ACC112 (cell line): Measurements from ENCODE around the gene ZNF205.

ENCODE experiments used
- H2AFZ ChIP-seq: fragments of 200-600 bp; sonication (generic); one replicate; pipeline ENCODE4 v1.6.0; 2017; ENCODE audit warnings: antibody characterized with exemption, low read length; ENCODE audit not compliant: unreplicated experiment
- H3K27ac ChIP-seq: fragments of 200-600 bp; sonication (generic); 2 replicates; pipeline ENCODE4 v1.5.1; 2014; ENCODE audit warnings: low read depth, mild to moderate bottlenecking, antibody characterized with exemption, low read length, moderate library complexity
- H3K27me3 ChIP-seq: fragments of 200-600 bp; sonication (generic); 2 replicates; pipeline ENCODE4 v1.6.1; 2014; ENCODE audit warnings: mild to moderate bottlenecking, antibody characterized with exemption, low read length, moderate library complexity, mixed read lengths; ENCODE audit not compliant: insufficient read depth
- H3K36me3 ChIP-seq: fragments of 200-600 bp; sonication (generic); 2 replicates; pipeline ENCODE4 v1.6.1; 2016; ENCODE audit warnings: mild to moderate bottlenecking, antibody characterized with exemption, low read length, moderate library complexity, mixed read lengths; ENCODE audit not compliant: insufficient read depth
- H3K4me1 ChIP-seq: fragments of 200-600 bp; sonication (generic); one replicate; pipeline ENCODE4 v1.6.1; 2016; ENCODE audit warnings: low read length, mixed read lengths; ENCODE audit not compliant: insufficient read depth, unreplicated experiment, control insufficient read depth
- H3K4me3 ChIP-seq: fragments of 200-600 bp; sonication (generic); 2 replicates; pipeline ENCODE4 v1.5.1; 2014; ENCODE audit warnings: mild to moderate bottlenecking, low read depth, low read length
- H3K79me2 ChIP-seq: fragments of 200-600 bp; sonication (generic); one replicate; pipeline ENCODE4 v1.6.0; 2016; ENCODE audit warnings: low read length; ENCODE audit not compliant: control insufficient read depth, unreplicated experiment, insufficient read depth

ZNF205 gene

DNA sequence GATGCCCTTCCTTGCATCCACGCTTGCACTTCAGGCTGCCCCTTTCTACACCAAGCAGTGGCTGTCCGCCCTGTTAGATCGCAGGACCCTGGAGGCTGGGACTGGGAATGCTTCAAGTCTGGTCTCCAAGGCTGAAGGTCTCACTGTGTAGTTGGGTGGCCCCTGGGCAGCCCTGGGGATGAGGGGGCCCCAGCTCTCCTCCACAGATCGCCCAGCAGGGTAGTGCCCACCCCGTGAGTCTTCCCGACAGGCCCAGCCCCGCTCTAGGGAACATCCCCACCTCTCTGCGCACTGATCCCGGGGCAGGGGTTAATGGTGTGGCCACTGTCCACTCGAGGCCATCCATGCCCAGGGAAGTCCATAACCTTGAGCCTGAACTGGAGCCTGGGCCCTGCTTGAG lies 32.8 kb downstream of the ZNF205 start:
- Histone ChIP-seq H3K4me3 (no peak overlapping the region), H3K27me3 (no peaks in the 10 kb centered on the region), H3K36me3 (no peaks in the 10 kb centered on the region), H3K4me1 (peaks cover 4% of the 10 kb centered on the region), H3K79me2 (no peaks in the 10 kb centered on the region), H3K27ac (no peak overlapping the region), H2AFZ (no peak overlapping the region)

DNA sequence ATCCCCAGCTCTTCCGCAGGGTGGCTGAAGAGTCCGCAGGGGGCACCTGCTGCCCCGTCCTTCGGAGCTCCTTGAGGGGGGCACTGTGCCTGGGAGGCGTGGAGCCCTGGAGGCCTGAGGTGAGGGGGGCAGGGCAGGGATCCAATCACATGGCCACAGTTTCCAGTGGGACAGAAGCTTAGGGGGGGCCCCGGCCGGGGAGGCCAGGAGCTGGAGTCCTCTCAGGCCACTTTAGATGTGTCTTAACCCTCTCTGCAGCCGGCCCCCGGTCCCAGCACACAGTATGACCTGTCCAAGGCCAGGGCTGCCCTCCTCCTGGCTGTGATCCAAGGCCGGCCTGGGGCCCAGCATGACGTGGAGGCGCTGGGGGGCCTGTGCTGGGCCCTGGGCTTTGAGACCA lies 33.3 kb downstream of the ZNF205 start:
- no peaks in the 10 kb centered on the region for H3K27me3 ChIP-seq
- H3K27ac ChIP-seq, result no peak overlapping the region
- no peak overlapping the region for H2AFZ ChIP-seq
- no peak overlapping the region for H3K4me3 ChIP-seq
- peaks cover 4% of the 10 kb centered on the region for H3K4me1 ChIP-seq
- no peaks in the 10 kb centered on the region for H3K79me2 ChIP-seq
- H3K36me3 ChIP-seq, result no peaks in the 10 kb centered on the region

DNA sequence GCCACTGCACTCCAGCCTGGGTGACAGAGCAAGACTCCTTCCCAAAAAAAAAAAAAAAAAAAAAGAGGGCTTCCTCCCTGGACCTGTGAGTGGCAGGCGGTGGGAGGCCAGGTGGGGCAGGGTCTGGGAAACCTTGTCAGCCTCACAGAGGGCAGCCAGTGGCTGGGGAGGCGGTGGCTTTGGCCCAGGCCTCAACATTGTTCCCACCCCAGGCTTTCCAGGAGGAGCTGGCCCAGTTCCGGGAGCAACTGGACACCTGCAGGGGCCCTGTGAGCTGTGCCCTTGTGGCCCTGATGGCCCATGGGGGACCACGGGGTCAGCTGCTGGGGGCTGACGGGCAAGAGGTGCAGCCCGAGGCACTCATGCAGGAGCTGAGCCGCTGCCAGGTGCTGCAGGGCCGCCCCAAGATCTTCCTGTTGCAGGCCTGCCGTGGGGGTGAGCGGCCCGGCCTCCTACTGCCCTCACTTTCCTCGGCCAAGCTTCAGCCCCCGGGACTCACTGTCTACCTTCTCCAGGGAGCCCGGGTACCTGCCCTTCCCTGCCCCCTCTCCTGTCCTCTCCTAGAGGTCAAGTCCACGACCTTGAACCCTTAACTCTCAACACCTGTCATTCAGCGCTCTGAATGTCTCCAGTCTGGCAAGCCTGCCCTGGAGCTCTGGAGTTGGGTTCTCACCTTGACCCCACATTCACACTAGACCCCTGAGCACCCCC lies 34.8 kb downstream of the ZNF205 start:
- H3K27ac ChIP-seq, result no peak overlapping the region
- H3K4me3 ChIP-seq, result no peak overlapping the region
- peaks cover 4% of the 10 kb centered on the region for H3K4me1 ChIP-seq
- H3K79me2 ChIP-seq, result no peaks in the 10 kb centered on the region
- no peaks in the 10 kb centered on the region for H3K36me3 ChIP-seq
- no peaks in the 10 kb centered on the region for H3K27me3 ChIP-seq
- H2AFZ ChIP-seq, result no peak overlapping the region

DNA sequence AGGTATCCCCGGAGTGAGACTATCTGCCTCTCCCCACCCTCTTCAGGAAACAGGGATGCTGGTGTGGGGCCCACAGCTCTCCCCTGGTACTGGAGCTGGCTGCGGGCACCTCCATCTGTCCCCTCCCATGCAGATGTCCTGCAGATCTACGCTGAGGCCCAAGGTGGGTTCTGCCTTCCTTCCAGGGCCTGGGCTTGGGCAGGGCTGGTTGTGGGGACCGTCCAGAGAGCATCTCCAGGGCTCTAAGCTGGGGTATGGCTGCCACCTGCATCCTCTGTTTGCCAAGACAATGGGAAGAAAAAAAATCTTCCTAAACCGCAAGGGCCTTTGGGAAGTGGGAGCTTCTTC lies 35.3 kb downstream of the ZNF205 start:
- Histone ChIP-seq H3K4me3 (no peak overlapping the region), H3K27ac (no peak overlapping the region), H3K27me3 (no peaks in the 10 kb centered on the region), H2AFZ (no peak overlapping the region), H3K79me2 (no peaks in the 10 kb centered on the region), H3K36me3 (no peaks in the 10 kb centered on the region), H3K4me1 (peaks cover 4% of the 10 kb centered on the region)

DNA sequence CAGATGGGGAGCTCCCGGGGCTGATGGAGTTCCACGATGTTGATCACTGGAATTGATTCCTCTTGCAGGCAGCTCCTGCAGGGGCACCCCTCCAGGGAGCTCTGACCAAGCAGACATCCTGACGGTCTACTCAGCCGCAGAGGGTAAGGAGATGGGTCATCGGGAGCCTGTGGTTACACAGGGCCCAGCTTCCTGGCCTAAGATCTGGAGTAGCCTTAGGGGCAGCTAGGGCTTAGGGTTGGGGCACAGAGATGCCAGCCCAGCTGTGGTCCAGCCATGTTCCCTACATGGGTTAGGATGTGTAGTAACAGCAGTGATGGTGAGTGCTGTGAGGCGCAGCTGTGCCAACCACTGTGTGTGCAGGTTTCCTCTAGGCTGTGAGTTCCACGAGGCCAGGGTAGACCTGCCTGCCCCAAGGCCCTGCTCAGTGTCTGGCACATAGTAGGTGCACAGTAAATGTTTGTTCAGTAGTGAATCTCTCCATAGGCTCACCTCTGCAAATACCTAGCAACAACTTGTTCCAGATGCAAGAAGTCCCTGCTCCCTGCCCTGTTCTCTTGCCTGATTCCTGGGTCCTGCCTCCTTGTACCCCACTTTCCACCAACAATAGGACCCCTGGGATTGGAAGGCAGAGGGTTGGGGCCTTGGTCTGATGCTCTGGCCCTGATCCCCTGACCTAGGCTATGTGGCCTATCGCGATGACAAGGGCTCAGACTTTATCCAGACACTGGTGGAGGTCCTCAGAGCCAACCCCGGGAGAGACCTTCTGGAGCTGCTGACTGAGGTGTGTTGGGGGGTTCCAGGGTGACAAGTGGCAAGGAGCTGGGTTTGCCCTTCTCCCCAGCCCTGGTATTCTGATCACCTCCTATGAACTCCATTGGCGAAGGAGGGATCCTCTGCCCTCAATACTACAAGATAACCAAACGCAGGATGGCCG lies 36.1 kb downstream of the ZNF205 start:
- Histone ChIP-seq H3K4me1 (peaks cover 4% of the 10 kb centered on the region), H3K27me3 (no peaks in the 10 kb centered on the region), H3K27ac (no peak overlapping the region), H3K79me2 (no peaks in the 10 kb centered on the region), H3K4me3 (no peak overlapping the region), H2AFZ (no peak overlapping the region), H3K36me3 (no peaks in the 10 kb centered on the region)

DNA sequence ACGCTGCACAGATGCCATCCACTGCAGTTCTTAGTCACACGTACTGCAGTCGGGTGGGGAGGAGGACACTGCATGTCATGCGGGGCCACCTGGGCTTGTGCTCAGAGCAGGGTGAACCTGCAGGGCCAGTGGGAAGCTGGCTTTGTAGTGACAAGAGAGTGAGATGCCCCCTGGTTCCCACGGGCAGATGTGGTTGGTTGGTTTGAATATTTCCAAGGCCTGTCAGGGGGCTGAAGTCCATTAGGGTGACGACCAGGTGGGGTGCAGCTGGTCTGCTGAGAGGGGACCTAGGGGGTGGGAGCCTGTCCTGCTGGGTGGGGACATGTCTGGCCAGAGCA lies 36.8 kb downstream of the ZNF205 start:
- H3K4me3 ChIP-seq, result peak overlapping the region; percentile 89; the same call in 1 of the 2 replicates
- H3K36me3 ChIP-seq, result no peaks in the 10 kb centered on the region
- no peak overlapping the region for H3K27ac ChIP-seq
- H2AFZ ChIP-seq, result no peak overlapping the region
- no peaks in the 10 kb centered on the region for H3K27me3 ChIP-seq
- no peaks in the 10 kb centered on the region for H3K79me2 ChIP-seq
- peaks cover 4% of the 10 kb centered on the region for H3K4me1 ChIP-seq

DNA sequence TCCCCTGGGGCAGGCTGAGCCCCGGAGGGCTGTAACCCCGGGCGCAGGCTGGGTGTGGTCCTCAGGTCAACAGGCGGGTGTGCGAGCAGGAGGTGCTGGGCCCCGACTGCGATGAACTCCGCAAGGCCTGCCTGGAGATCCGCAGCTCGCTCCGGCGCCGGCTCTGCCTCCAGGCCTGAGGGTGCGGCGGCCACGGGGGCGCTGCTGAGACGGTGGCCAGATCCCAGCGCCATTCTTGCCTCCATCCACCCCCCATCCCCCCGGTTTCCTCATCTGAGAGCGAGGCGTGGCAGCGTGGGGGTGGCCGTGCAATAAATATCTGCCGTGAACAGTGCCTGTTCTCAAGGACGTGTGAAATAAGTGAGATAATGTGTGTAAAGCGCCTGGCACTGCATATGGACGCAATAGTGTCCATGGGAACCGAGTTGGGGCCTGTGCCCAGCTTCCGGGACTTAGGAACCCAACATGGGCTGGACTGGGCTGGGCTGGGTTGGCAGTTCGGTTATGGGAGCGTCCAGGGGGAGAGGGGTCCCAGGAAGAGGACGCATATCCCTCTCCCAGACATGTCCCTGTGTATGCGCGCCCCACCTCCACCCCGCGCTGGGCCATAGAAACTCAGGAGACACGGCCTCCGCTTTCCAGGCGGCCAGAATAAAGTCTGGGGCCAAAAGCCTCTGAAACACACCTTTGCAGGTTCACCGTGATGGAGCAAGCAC lies 37.4 kb downstream of the ZNF205 start:
- Histone ChIP-seq H3K79me2 (no peaks in the 10 kb centered on the region), H3K36me3 (no peaks in the 10 kb centered on the region), H2AFZ (peak overlapping the region; percentile 62), H3K27me3 (no peaks in the 10 kb centered on the region), H3K4me1 (peaks cover 4% of the 10 kb centered on the region), H3K4me3 (peak overlapping the region; percentile 89), H3K27ac (0 out of 2 replicates have a peak overlapping the region, but pooled peaks have one; percentile 13)

DNA sequence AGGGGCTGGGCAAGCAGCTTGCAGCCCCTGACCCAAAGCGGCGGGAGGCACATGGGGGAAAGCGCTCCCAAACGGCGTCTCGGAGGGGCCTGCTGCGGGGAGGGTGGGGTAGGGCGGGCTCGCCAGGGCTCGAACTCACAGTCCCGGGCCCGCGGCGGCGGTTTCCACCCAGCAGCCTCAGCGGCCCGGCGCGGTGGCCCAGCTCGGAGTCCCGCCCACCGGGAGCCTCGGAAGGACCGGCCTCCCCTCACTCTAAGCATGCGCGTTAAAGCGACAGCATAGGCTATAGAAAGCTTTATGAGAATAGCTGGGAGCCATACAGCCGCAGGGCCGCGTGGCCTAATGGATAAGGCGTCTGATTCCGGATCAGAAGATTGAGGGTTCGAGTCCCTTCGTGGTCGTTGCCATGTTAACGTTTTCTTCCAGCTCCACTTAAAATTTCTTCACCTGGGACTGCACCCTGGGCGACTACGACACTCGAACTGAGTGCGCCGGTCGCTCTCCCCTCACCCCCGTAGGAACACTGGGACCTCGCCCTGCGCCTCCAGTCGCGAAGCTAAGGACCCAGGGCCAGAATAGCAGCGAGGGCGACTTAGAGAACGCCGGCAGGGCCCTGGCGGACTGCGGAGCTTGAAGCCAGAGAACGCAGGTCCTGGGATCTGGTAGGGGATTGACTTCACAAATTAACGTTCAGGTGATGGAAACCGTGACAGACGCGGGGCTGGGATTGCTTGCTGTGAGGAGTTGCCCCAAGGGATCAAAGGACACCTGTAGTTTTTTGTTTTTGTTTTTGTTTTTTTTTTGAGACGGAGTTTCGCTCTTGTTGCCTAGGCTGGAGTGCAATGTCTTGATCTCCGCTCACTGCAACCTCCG lies 38.2 kb downstream of the ZNF205 start:
- H2AFZ ChIP-seq, result peak overlapping the region; percentile 62
- peaks cover 4% of the 10 kb centered on the region for H3K4me1 ChIP-seq
- H3K4me3 ChIP-seq, result peak overlapping the region; percentile 89
- no peaks in the 10 kb centered on the region for H3K36me3 ChIP-seq
- H3K27me3 ChIP-seq, result no peaks in the 10 kb centered on the region
- peak overlapping the region; percentile 55 for H3K27ac ChIP-seq
- no peaks in the 10 kb centered on the region for H3K79me2 ChIP-seq

DNA sequence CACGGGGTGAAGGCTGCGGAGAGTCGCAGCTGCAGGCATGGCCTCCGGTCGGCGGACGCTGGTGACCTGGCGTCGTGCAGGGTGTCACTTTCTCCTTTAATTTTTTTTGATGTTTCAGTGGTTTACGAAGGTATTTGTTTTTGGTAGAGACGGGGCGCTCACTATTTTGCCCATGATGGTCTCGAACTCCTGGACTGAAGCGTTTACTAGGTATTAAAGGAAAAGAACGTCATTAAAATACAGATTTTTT lies 39.6 kb downstream of the ZNF205 start:
- H3K79me2 ChIP-seq, result no peaks in the 10 kb centered on the region
- no peaks in the 10 kb centered on the region for H3K36me3 ChIP-seq
- H2AFZ ChIP-seq, result peak overlapping the region; percentile 78
- H3K4me3 ChIP-seq, result peak overlapping the region; percentile 80
- H3K4me1 ChIP-seq, result peaks cover 4% of the 10 kb centered on the region
- H3K27me3 ChIP-seq, result no peaks in the 10 kb centered on the region
- H3K27ac ChIP-seq, result peak overlapping the region; percentile 48; the same call in 1 of the 2 replicates
